Chondrocyte (in vitro differentiated cells): ENCODE results near the gene ADARB2. TPM values are rescaled to one million over a fixed set of nuclear protein-coding genes. Genes with fewer than 3 reads are reported as not detected.

Experiments
- DNase-seq: peaks from one replicate; pipeline ENCODE4 v3.0.0; 2021; ENCODE audit warnings: mixed read lengths, low spot score
- H3K27ac Mint-ChIP-seq: one replicate; pipeline ENCODE4 v1.8.0; 2021; ENCODE audit warnings: mild to moderate bottlenecking, moderate library complexity, mixed read lengths; ENCODE audit not compliant: unreplicated experiment
- H3K27me3 Mint-ChIP-seq: 2 replicates; pipeline ENCODE4 v1.8.0; 2021; ENCODE audit warnings: low read depth, mixed read lengths
- H3K36me3 Mint-ChIP-seq: 2 replicates; pipeline ENCODE4 v1.8.0; 2021; ENCODE audit warnings: low read depth, mixed read lengths
- H3K4me1 Mint-ChIP-seq: 2 replicates; pipeline ENCODE4 v1.8.0; 2021; ENCODE audit warnings: low read depth, mild to moderate bottlenecking, mixed read lengths
- H3K4me3 Mint-ChIP-seq: one replicate; pipeline ENCODE4 v1.8.0; 2021; ENCODE audit warnings: mild to moderate bottlenecking, moderate library complexity, mixed read lengths; ENCODE audit not compliant: unreplicated experiment
- H3K9me3 Mint-ChIP-seq: 2 replicates; pipeline ENCODE4 v1.8.0; 2021; ENCODE audit warnings: low read depth, mixed read lengths
- total RNA-seq: library from RNA; stranded (reverse); gene quantifications from 3 replicates; pipeline ENCODE4 v1.2.1, GENCODE V29; 2021
- TF ChIP-seq, protein P1 (sequence below): fragments of 200-600 bp; sonication (generic); IDR thresholded peaks from 2 replicates; pipeline ENCODE4 v1.5.0; 2021; ENCODE audit warnings: antibody characterized with exemption, mild to moderate bottlenecking, moderate library complexity

The ADARB2 gene
- total RNA-seq, 1 donor from 2014 or later = 3.3 TPM

DNA sequence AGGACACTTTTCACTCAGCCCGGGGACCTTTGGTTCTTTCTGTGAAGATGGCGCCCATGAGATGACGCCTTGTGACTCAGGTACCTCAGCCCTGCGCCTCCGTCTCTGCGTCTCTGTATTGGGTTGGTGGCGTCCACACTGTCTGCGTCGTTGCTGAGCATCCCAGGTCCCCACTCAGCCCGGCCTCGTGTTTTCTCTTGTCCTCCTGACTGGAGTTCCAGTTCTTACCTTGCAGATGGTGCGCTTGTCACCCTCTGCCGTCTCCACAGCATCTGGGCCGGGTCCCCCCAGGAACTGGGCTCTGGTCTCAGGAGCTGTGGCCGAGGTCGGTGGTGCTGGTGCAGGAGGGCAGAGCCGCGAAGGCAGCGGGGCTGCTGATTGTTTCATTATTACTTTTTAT lies 530.7 kb downstream of the ADARB2 start:
- TF ChIP-seq, protein P1, sequence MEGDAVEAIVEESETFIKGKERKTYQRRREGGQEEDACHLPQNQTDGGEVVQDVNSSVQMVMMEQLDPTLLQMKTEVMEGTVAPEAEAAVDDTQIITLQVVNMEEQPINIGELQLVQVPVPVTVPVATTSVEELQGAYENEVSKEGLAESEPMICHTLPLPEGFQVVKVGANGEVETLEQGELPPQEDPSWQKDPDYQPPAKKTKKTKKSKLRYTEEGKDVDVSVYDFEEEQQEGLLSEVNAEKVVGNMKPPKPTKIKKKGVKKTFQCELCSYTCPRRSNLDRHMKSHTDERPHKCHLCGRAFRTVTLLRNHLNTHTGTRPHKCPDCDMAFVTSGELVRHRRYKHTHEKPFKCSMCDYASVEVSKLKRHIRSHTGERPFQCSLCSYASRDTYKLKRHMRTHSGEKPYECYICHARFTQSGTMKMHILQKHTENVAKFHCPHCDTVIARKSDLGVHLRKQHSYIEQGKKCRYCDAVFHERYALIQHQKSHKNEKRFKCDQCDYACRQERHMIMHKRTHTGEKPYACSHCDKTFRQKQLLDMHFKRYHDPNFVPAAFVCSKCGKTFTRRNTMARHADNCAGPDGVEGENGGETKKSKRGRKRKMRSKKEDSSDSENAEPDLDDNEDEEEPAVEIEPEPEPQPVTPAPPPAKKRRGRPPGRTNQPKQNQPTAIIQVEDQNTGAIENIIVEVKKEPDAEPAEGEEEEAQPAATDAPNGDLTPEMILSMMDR = no peak

DNA sequence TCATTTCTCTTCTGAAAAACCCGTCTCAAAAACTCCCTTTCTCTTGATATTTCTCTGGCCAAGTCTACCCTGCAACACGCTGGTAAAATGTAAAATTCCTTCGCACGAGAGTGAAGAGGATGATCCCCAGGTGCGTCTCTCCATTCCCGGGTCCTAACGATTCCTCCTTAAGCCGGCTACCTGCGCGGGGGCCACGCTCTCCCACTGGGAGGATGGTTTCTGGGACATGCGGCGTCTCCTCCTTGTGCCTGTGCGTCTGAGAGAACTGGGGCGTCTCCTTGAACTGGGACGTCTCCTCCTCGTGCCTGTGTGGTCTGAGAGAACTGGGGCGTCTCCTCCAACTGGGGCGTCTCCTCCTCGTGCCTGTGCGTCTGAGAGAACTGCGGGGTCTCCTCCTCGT lies 531.2 kb downstream of the ADARB2 start:
- no peaks in the 10 kb centered on the region for H3K36me3 Mint-ChIP-seq
- H3K27ac Mint-ChIP-seq = no peak overlapping the region
- H3K9me3 Mint-ChIP-seq = no peaks in the 10 kb centered on the region
- TF ChIP-seq, protein P1 = no peak
- no peak for DNase-seq
- no peaks in the 10 kb centered on the region for H3K4me1 Mint-ChIP-seq
- H3K27me3 Mint-ChIP-seq = no peaks in the 10 kb centered on the region
- H3K4me3 Mint-ChIP-seq = no peak overlapping the region

More for the DNA sequence above, 530.7 kb downstream of the ADARB2 start:
- Mint-ChIP-seq H3K27me3 (no peaks in the 10 kb centered on the region), H3K27ac (no peak overlapping the region), H3K4me1 (peaks cover 4% of the 10 kb centered on the region), H3K36me3 (no peaks in the 10 kb centered on the region), H3K9me3 (no peaks in the 10 kb centered on the region), H3K4me3 (no peak overlapping the region)
- DNase-seq = no peak

DNA sequence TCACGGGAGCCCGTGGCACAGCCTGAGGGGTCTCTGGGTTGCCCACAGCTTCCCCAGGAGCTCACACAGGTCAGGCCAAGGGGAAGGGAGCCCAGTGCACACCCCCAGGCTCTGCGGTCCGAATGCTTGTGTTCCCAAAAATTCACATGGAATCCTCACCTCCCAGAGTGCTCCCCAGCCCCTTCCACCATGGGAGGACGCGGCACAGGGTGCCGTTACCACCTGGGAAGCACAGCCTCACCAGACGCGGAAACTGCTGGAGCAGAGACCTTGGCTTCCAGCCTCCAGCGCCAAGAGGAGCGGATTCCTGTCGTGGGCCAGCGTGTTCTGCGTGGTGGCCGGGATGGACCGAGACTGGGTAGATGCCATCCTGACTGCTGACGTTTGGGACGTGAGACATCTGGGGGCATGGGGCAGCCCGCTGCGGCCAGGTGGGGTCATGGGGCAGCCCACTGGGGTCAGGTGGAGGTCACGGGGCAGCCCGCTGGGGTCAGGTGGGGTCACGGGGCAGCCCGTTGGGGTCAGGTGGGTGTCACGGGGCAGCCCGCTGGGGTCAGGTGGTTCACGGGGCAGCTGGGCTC lies 531.8 kb downstream of the ADARB2 start:
- no peaks in the 10 kb centered on the region for H3K9me3 Mint-ChIP-seq
- no peak overlapping the region for H3K4me3 Mint-ChIP-seq
- no peaks in the 10 kb centered on the region for H3K4me1 Mint-ChIP-seq
- H3K36me3 Mint-ChIP-seq = no peaks in the 10 kb centered on the region
- no peak overlapping the region for H3K27ac Mint-ChIP-seq
- H3K27me3 Mint-ChIP-seq = peaks cover 3% of the 10 kb centered on the region
- DNase-seq = no peak
- TF ChIP-seq, protein P1 = no peak

DNA sequence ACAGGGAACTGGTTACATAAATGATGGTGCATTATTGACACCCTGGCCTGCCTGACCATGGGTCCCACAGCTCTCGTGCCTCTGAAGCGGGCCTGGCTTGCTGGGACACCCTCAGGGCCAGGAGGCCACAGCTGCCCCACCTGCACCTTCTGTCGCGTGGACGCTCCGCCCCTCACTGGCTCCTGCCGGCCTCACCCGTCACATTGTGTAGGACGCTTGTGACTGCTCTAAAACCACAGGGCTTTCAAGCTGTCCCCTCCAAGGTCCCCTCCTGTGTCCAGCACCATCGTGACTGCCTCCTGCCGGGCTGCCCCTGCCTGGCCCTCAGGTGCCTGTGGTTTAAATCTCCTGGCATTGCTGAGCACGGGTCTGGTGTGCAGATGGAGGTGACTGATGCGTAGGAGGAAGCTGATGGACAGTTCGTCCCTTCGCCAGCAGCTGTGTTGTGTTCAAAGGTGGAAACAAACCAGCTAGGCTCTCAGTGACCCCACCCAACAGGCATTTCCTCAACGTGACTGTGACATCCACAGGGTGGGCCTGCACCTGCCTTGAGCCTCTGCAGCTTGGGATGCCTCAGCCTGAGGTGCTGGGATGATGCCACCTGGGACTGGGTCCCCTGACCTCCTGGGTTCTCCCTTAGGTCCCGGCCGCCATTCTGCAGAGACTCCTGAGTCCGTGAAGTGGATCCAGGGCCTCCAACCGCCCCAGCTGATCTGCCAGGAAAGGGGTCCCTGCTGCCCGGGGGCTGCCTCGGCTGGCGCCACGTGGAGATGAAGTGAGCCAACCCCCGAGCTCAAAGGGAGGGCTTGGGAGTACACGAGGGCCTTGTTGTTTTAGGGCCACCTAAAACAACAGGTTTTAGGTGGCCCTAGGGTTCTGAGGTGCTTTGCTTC lies 532.6 kb downstream of the ADARB2 start:
- H3K4me1 Mint-ChIP-seq = no peaks in the 10 kb centered on the region
- DNase-seq = no peak
- H3K9me3 Mint-ChIP-seq = no peaks in the 10 kb centered on the region
- no peak overlapping the region for H3K27ac Mint-ChIP-seq
- H3K36me3 Mint-ChIP-seq = no peaks in the 10 kb centered on the region
- TF ChIP-seq, protein P1 = no peak
- H3K4me3 Mint-ChIP-seq = no peak overlapping the region
- H3K27me3 Mint-ChIP-seq = peaks cover 3% of the 10 kb centered on the region

DNA sequence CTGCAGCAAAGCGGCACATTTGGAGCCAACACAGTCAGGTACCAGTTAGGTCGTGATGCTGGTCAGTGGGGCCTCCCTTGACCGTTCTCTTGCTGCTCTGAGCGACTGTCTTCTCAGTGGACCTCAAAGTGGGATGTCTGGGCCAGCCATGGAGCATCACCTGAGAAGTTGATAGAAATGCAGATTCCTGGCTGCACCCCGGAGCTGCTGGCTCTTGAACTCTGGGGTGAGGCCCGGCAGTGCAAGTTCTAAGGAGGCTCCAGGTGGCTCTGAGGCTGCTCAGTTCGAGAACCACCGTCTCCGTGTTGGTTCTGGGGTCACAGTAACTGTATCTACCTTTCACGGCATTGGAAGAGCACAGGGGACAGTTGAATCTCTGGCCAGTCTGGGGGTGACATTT lies 533.6 kb downstream of the ADARB2 start:
- Mint-ChIP-seq H3K4me1 (no peaks in the 10 kb centered on the region), H3K4me3 (no peak overlapping the region), H3K27me3 (peaks cover 3% of the 10 kb centered on the region), H3K9me3 (no peaks in the 10 kb centered on the region), H3K36me3 (no peaks in the 10 kb centered on the region), H3K27ac (no peak overlapping the region)
- DNase-seq = no peak
- TF ChIP-seq, protein P1 = no peak
